ENCODE measurements around the gene HES3.

Gene HES3

DNA sequence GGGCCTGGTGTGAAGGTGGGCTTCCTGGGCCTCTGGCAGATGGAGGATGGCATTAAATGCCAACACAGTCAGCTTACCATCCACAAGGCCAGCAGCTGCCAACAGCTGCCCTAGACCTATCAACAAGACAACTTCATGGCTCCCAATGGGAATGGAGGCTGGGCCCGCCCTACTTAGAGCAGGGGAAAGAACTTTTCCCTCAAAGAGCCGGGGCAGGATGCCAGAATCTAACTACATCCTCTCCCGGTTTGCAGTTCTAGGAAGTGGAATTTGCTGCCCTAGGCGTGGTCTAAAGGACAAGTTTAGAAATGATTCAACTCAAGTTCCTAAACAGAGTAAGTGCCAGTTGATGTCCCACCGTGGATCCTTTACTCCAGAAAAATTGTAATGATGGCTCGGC lies 21.3 kb upstream of the HES3 start:
- Histone ChIP-seq H3K27me3 (replicated peaks; ENCODE audit: insufficient read depth, low read length) (no peaks in the 10 kb centered on the region), H3K36me3 (replicated peaks; ENCODE audit: insufficient read depth, low read length) (peaks cover 15% of the 10 kb centered on the region), H3K9me3 (replicated peaks; ENCODE audit: insufficient read depth, low read length) (no peaks in the 10 kb centered on the region), H3K4me2 (ENCODE audit: low read depth, low read length) (no peak overlapping the region), H4K20me1 (ENCODE audit: insufficient read depth, low read length) (no peaks in the 10 kb centered on the region), H3K27ac (ENCODE audit: low read length) (no peak overlapping the region), H2AFZ (ENCODE audit: low read length) (no peak overlapping the region), H3K4me3 (ENCODE audit: low read length) (no peak overlapping the region), H3K4me1 (ENCODE audit: low read length) (no peaks in the 10 kb centered on the region), H3F3A (ENCODE audit: insufficient read depth, low read length) (no peaks in the 10 kb centered on the region), H3K9ac (ENCODE audit: low read length) (no peak overlapping the region), H3K9me2 (replicated peaks; ENCODE audit: insufficient read depth, low read length) (no peaks in the 10 kb centered on the region), H3K79me2 (ENCODE audit: low read length) (peaks cover 4% of the 10 kb centered on the region; the same call in 1 of the 2 replicates)
- no peak for DNase-seq
- TF ChIP-seq EZH2phosphoT487 (IDR thresholded peaks at IDR 0.05; ENCODE audit: low read length) (no peak), EZH2 (optimal IDR thresholded peaks at IDR 0.05; ENCODE audit: low read depth, low read length) (no peak)
- TF ChIP-seq, protein P1, sequence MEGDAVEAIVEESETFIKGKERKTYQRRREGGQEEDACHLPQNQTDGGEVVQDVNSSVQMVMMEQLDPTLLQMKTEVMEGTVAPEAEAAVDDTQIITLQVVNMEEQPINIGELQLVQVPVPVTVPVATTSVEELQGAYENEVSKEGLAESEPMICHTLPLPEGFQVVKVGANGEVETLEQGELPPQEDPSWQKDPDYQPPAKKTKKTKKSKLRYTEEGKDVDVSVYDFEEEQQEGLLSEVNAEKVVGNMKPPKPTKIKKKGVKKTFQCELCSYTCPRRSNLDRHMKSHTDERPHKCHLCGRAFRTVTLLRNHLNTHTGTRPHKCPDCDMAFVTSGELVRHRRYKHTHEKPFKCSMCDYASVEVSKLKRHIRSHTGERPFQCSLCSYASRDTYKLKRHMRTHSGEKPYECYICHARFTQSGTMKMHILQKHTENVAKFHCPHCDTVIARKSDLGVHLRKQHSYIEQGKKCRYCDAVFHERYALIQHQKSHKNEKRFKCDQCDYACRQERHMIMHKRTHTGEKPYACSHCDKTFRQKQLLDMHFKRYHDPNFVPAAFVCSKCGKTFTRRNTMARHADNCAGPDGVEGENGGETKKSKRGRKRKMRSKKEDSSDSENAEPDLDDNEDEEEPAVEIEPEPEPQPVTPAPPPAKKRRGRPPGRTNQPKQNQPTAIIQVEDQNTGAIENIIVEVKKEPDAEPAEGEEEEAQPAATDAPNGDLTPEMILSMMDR (IDR thresholded peaks at IDR 0.05; ENCODE audit: low read length), result no peak

DNA sequence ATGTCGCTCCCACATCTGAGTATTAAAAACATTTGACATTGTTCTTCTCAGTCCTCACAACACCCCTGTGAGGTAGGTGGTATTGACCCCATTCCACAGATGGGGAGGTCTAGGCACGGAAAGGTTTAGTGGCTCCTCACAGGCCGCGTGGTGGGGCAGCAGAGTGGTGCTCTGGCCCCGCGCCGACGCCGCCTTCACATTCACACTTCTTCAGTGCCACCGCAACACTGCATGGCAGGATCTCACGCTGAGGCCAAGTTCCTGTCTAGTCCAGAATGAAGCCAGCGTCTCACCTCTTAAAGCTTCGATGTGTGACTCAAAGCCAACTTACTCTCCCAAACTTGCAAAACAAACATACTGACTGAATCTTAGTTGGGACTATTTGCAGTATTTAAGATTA lies 20.4 kb upstream of the HES3 start:
- Histone ChIP-seq H3K4me2 (ENCODE audit: low read depth, low read length) (no peak overlapping the region), H3K36me3 (replicated peaks; ENCODE audit: insufficient read depth, low read length) (peaks cover 15% of the 10 kb centered on the region), H3K4me3 (ENCODE audit: low read length) (no peak overlapping the region), H3K79me2 (ENCODE audit: low read length) (peaks cover 4% of the 10 kb centered on the region; the same call in 1 of the 2 replicates), H3K27me3 (replicated peaks; ENCODE audit: insufficient read depth, low read length) (no peaks in the 10 kb centered on the region), H4K20me1 (ENCODE audit: insufficient read depth, low read length) (no peaks in the 10 kb centered on the region), H3K9me3 (replicated peaks; ENCODE audit: insufficient read depth, low read length) (no peaks in the 10 kb centered on the region), H3K4me1 (ENCODE audit: low read length) (no peaks in the 10 kb centered on the region), H3K9ac (ENCODE audit: low read length) (no peak overlapping the region), H3K27ac (ENCODE audit: low read length) (no peak overlapping the region), H3F3A (ENCODE audit: insufficient read depth, low read length) (no peaks in the 10 kb centered on the region), H3K9me2 (replicated peaks; ENCODE audit: insufficient read depth, low read length) (no peaks in the 10 kb centered on the region), H2AFZ (ENCODE audit: low read length) (no peak overlapping the region)
- TF ChIP-seq EZH2phosphoT487 (IDR thresholded peaks at IDR 0.05; ENCODE audit: low read length) (no peak), EZH2 (optimal IDR thresholded peaks at IDR 0.05; ENCODE audit: low read depth, low read length) (no peak)
- TF ChIP-seq, protein P1 (IDR thresholded peaks at IDR 0.05; ENCODE audit: low read length), result no peak
- DNase-seq, result no peak

DNA sequence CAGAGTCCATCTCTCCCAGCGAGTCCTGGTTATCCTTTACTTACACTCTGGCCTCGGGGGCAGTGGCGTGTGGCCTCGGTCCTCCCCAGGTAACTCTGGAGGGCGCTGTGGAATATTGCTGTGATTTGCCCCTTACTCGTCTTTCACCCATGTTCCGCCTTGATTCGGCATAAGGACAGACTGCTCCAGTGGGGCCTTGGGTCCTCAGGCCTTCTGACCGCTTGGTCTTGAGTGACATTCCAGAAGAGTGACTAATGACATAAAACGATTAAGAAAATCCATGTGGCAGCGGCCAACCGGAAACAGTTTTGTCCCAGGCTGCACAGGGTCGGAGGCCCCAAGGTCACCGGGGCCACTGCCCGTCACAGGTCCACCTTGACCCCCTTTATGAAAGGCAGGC lies 19.3 kb upstream of the HES3 start:
- no peaks in the 10 kb centered on the region for H3K9me2 ChIP-seq (replicated peaks; ENCODE audit: insufficient read depth, low read length)
- TF ChIP-seq EZH2phosphoT487 (IDR thresholded peaks at IDR 0.05; ENCODE audit: low read length), result no peak
- TF ChIP-seq, protein P1 (IDR thresholded peaks at IDR 0.05; ENCODE audit: low read length), result no peak
- TF ChIP-seq EZH2 (optimal IDR thresholded peaks at IDR 0.05; ENCODE audit: low read depth, low read length), result no peak
- no peaks in the 10 kb centered on the region for H3K4me1 ChIP-seq (ENCODE audit: low read length)
- H2AFZ ChIP-seq (ENCODE audit: low read length), result no peak overlapping the region
- no peak overlapping the region for H3K9ac ChIP-seq (ENCODE audit: low read length)
- H3K27me3 ChIP-seq (replicated peaks; ENCODE audit: insufficient read depth, low read length), result no peaks in the 10 kb centered on the region
- peaks cover 4% of the 10 kb centered on the region; the same call in 1 of the 2 replicates for H3K79me2 ChIP-seq (ENCODE audit: low read length)
- peaks cover 15% of the 10 kb centered on the region for H3K36me3 ChIP-seq (replicated peaks; ENCODE audit: insufficient read depth, low read length)
- no peak overlapping the region for H3K4me2 ChIP-seq (ENCODE audit: low read depth, low read length)
- no peaks in the 10 kb centered on the region for H3F3A ChIP-seq (ENCODE audit: insufficient read depth, low read length)
- no peak for DNase-seq
- H4K20me1 ChIP-seq (ENCODE audit: insufficient read depth, low read length), result no peaks in the 10 kb centered on the region
- H3K4me3 ChIP-seq (ENCODE audit: low read length), result no peak overlapping the region
- no peak overlapping the region for H3K27ac ChIP-seq (ENCODE audit: low read length)
- no peaks in the 10 kb centered on the region for H3K9me3 ChIP-seq (replicated peaks; ENCODE audit: insufficient read depth, low read length)
